Kidney tubule cell (primary cell): ENCODE measurements around the gene ZFYVE27.

Experiments
- DNase-seq: peaks from one replicate; pipeline ENCODE4 v3.0.0-alpha.2; 2018; ENCODE audit warnings: low spot score

ZFYVE27 gene

GRCh38 chr10:97770255-97770654 lies 33.3 kb downstream of the ZFYVE27 start:
- DNase-seq = no peak

- DNase-seq = peak; percentile 35
Observed at GRCh38 chr10:97771055-97771891, 34.3 kb downstream of the ZFYVE27 start.

DNA sequence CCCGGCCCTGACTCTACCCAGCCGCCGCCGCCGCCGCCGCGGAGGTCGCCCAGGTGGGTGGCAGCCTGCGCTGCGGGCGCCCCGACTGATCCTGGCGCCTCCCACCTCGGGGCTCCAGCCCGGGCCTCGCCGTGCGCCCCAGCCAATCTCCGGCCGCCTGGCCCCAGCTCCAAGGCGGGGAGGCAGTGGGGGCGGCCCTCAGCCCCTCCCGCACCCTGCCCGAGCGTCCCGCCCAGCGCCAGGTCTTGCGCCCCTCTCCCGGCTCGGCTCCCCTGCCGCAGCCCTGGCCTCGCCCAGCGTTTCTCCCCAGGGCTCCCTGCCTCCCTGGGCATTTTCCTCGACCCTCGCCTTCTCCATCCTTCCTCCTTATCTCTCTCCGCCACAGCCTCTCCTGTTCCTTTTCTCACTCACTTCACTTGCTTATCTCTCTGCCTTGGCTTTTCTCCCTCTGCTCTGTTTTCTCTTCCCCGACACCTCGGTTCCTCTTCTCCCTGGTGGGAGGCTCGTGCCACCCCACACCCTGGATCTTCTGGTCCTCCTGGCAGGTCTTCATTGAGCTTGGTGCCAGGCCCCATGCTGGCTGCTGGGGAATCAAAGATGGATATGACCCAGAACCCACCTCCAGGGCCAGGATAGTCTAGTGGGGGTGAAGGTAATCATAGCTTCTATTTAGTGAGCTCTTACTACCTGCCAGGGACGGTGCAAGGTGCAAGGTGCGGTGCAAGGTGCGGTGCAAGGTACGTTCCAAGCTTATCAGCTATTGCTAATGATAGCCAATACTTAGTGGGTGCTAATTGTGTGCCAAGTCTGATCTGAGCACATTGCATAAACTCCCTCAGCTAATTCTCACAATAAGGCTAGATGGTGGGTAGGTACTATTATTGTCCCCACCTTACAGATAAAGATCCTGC lies 35.2 kb downstream of the ZFYVE27 start, which contains the start of gene SFRP5:
TSS of gene SFRP5 (minus strand) at position 87 of the 911 bp plus-strand sequence. CDS start 166 bp downstream, outside the sequence.
- DNase-seq = no peak

- no peak for DNase-seq
Observed at GRCh38 chr10:97773096-97773495, 36.2 kb downstream of the ZFYVE27 start.

DNA sequence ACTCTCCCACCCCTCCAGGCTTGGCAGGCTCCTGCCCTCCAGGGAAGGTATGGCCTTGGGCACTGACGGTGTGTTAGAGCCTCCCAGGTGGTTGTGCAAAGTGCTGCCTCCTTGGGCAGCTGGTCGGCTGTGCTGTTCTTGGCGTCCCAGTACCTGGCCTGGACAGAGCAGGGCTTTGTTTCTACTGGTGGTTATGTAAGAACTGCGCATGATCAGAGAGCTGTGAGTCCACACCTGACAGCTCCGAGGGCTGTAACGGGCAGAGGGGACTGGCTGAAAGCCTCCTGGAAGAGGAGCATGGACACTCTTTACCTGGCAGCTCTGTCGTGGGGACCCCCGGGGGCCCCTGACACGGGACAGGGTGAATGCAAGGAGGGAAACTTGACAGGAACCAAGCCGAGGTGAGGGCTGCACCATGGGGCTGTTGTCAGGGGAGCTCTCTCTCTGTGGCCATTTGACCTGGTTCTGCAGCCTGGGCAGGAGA lies 37.9 kb downstream of the ZFYVE27 start:
- no peak for DNase-seq

GRCh38 chr10:97777143-97777542 lies 40.2 kb downstream of the ZFYVE27 start:
- no peak for DNase-seq

DNA sequence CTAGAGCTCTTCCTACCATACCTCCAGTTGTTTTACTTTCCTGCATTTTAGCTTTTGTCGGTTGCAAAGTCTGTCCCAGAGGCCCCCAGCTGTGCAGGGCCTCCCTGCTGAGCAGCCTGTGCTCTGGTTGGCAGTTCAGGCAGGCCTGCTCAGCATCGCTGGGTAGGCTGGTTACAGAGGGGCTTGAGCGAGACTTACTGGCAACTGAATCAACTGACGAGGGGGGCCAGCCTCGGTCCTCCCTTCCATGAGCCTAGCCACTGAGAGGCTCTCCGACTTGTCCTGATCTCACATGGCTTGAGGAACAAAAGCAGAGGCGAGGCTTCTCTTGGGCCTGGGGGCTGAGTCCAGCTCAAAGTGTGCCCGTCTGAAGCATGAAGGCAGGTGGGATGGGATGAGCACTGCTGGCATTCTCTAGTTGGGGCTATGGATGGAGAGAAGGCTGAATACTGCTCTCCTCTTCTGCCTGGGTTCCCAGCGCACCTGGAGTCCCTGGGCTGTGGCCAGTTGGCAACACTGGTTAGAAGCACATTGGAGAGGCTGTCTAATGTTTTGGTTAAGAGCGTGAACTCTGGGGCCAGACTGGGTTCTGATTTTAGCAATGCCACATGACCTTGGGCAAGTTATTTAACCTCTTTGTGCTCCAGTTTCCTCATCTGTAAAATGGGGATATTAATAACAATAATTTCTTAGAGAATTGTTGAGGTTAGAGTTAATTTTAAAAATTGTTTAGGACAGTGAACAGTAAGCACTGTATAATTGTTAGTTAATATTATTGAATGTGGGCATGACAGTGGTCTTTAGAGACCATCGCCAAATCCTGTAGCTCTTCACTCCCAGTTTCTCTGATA lies 41.7 kb downstream of the ZFYVE27 start:
- no peak for DNase-seq

DNA sequence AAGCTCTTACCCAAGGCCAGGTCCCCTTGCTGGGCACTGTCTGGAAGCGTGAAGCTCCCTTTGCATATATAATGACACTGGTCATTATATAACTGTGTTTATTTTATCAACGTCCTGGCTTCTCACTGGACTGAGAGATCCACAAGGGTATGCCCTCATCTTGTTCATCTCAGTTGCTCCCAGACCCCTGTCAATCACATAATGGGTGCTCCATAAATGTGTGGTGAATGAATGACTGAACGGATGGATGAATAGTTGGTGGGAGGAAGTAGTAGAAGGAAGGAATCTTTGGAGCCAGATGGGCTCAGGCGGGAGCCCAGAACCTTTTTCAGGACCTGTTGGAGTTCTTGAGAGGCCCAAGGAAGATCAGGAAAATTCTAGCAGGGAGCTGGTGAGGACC lies 42.6 kb downstream of the ZFYVE27 start:
- DNase-seq = no peak

DNA sequence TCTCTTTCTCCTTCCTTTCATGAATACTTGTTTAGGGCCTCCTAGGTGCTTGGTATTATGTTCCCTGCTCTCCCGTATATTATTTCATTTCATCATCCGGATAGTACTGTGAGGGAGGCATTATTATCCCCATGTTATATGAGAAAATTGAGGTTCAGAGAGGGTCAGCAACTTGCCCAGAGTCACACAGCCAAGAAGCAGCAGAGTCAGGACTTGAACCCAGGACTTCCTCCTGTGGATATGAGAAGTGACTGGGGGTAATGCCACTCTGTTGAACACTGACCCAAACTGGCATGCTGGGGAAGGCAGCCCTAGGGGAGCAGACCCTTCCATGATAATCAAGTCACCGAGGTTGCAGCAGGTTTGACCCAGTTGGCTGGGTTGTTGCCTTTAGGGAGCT lies 43.0 kb downstream of the ZFYVE27 start:
- DNase-seq = no peak

- DNase-seq = no peak
Observed at GRCh38 chr10:97780841-97781617, 44.1 kb downstream of the ZFYVE27 start.

DNA sequence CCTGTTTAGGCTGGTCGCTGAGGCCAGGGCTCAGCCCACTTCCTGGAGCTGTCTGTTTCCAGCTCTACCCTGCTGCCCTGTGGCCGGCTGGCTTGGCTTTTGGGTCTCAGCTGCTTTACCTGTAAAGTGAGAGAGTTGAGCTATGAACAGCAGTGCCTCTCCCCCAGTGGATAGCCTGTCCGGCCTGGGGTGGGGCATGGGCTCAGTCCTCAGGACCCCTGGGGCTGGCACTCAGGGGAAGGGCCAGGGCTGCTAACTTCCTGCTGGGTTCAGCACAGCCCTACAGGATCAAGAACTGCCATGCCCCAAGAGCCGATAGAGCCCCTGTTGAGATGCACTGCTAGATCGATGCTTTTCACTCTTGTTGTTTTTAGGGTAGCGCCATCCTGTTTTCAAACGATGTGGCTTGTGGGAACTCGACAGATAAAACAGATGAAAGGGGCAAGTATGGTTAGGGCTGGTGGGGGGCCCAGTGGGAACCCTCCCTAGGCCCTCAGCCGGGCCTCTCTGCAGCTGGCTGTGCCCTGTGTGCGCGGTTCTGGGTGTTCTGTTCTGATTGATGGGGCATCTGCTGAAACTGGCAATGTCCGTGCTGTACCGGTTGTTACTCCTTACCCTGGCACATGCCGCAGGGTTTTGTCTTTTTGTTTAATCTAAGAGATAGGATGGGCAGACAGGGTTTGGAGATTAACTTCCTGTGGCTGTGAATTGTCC lies 44.8 kb downstream of the ZFYVE27 start:
- DNase-seq = no peak

DNA sequence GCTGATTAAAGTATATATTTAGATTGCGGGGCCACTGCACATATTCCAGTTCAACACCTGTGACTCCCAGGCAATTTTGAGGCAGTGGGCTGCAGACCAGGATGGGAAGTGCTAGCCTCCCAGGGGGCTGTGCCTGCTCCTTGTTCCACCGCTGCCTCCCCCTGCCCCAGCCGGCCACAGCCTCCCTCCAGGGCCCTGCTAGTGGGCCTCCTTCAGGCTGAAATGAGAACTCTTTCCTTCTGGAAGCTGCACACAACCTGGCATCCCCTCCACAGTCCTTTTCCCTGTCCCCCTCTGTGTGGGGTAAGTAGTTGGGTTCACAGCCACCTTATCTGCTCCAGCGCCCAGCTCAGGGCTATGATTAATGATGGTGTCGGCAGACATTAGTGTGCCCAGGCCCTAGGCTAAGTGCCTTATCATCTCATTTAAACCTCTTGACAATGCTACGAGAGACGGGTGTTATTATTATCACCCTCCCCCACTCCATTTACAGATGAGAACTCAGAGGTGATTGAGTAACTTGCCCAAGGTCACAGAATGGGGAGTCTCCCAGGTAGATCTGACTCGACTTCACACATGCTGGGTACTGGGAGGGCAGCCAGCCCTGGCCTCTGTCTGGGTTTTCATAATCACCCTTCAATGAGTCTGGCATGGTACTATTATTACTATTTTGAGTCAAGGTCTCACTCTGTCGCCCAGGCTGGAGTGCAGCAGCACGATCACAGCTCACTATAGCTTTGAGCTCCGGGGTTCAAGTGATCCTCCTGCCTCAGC lies 45.7 kb downstream of the ZFYVE27 start:
- peak; percentile 12 for DNase-seq

DNA sequence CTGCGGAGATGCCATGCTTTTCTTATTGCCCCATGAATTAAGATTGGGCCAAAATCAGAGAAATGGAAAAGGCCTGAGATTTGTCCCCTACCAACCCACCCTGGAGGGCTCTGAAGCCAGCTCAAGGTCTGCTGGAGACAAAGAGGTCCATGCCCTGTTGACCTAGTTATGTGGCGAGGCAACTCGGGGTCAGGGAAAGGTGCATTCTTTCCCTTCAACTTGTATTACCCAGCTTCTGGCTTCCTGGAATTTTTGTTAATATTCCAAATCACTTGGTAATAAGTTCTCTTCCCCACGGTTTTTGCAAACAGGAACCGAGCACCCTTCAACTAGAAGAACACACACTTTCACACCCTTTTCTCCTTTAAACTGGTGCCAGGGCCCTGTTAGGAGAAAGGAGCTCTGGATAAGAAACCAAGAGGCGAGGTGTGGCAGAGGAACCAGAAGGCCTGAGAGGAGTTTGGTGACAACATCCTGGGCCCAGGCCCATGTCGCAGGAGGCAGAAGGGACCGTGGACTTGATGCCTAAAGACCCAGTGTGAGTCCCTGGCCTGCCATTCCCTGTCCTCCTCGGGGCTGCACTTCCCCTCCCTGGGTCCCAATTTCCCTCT lies 47.4 kb downstream of the ZFYVE27 start:
- no peak for DNase-seq

- no peak for DNase-seq
Observed at GRCh38 chr10:97785231-97785630, 48.3 kb downstream of the ZFYVE27 start.

GRCh38 chr10:97785731-97786130 lies 48.8 kb downstream of the ZFYVE27 start:
- DNase-seq = no peak

DNA sequence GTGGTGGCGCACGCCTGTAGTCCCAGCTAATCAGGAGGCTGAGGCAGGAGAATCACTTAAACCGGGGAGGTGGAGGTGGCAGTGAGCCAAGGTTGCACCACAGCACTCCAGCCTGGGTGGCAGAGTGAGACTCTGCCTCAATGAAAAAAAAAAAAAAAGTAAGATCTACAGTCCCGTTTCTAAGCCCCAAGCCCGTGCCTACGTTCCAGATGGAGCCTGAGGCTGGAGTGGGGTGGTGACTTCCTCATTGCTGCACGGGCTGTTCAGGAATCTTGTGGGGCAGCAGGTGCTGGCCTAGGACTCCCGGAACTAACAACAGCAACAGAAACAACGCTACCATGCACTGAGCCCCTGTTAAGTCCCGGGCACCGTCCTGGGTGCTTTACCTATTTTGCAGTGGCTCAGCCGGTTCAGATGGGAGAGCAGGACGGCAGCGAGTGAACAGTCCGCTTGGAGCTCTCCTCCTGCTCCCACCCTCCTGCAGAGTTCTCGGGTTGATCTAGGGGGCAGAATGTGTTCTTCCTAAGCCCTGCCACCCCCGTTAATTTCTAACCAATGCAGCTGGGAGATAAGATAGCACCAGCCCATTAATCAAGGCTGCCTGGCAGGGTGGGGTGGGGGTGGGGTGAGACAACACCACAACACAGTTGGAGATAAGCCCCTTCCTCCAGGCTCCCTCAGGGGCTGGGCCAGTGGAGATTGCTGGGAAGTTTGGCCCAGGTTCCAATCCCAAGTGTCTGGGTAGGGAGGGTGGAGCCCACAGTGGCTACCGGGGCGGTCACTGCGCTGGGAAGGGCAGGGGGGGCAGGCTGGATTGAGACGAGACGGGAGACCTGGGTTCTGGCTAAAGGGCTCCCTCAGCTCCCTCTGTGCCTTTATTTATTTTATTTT lies 51.9 kb downstream of the ZFYVE27 start:
- DNase-seq = peak; percentile 45

DNA sequence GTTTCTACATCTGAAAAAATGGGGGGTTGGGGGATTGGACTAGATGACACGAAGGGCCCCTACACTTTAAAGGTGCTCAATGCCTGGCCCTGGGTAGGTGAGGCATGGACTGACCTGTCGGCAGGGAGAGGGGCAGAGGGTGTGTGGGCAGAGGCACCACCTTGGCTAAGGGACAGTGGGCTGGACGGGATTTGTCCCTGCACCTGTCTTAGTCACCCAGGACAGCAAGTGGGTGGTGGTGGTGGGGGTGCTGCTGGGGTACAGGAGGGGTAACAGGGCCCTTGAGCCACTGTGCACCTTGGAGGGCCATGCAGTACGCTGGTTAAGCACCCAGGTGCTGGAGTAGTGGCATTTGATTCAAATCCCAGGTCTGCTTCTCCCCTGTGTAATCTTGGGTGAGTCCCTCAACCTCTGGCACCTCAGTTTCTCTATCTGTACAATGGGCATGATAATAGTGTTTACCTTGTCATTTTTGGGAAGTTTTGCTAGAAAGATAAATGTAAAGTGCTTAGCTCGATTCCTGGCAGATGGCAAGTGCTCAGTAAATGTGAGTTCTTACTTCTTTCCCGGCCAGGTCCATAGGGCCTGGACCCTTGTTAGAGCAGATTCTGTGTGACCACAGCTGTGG lies 53.0 kb downstream of the ZFYVE27 start:
- no peak for DNase-seq
